H9 (cell line): ENCODE measurements around the gene COL23A1. TPM values are rescaled to one million over a fixed set of nuclear protein-coding genes. Genes with fewer than 3 reads are reported as not detected.

ENCODE experiments used
- DNase-seq: peaks from one replicate; pipeline ENCODE4 v3.0.0-alpha.2; 2017
- H2AFZ ChIP-seq: one replicate; pipeline ENCODE4 v1.6.1; 2013; ENCODE audit warnings: mild to moderate bottlenecking, low read length, control low read depth, moderate library complexity
- H2AK5ac ChIP-seq: 2 replicates; pipeline ENCODE4 v1.6.1; 2013; ENCODE audit warnings: low read length, control low read depth, mixed read lengths; ENCODE audit not compliant: insufficient read length
- H2BK120ac ChIP-seq: one replicate; pipeline ENCODE4 v1.6.1; 2013; ENCODE audit warnings: low read depth, mild to moderate bottlenecking, low read length, control low read depth, inconsistent platforms; ENCODE audit not compliant: poor library complexity, severe bottlenecking
- H2BK12ac ChIP-seq: 2 replicates; pipeline ENCODE4 v1.6.1; 2013; ENCODE audit warnings: low read length, control low read depth, mixed read lengths, low read depth; ENCODE audit not compliant: insufficient read length
- H2BK15ac ChIP-seq: 2 replicates; pipeline ENCODE4 v1.6.1; 2013; ENCODE audit warnings: low read depth, low read length, control low read depth
- H2BK20ac ChIP-seq: one replicate; pipeline ENCODE4 v1.6.1; 2013; ENCODE audit warnings: low read depth, mild to moderate bottlenecking, low read length, control low read depth, inconsistent platforms; ENCODE audit not compliant: poor library complexity, severe bottlenecking
- H2BK5ac ChIP-seq: 2 replicates; pipeline ENCODE4 v1.6.1; 2013; ENCODE audit warnings: low read length, control low read depth, mixed read lengths; ENCODE audit not compliant: insufficient read length
- H3K14ac ChIP-seq: 2 replicates; pipeline ENCODE4 v1.6.1; 2013; ENCODE audit warnings: low read length, control low read depth; ENCODE audit not compliant: insufficient read depth
- H3K18ac ChIP-seq: 2 replicates; pipeline ENCODE4 v1.6.1; 2013; ENCODE audit warnings: low read depth, mild to moderate bottlenecking, mixed read lengths, low read length, control low read depth; ENCODE audit not compliant: insufficient read length
- H3K23ac ChIP-seq: 2 replicates; pipeline ENCODE4 v1.6.1; 2013; ENCODE audit warnings: low read length, control low read depth, mixed read lengths, low read depth; ENCODE audit not compliant: insufficient read length
- H3K23me2 ChIP-seq: 2 replicates; pipeline ENCODE4 v1.6.1; 2013; ENCODE audit warnings: low read depth, mild to moderate bottlenecking, mixed read lengths, low read length, control low read depth; ENCODE audit not compliant: insufficient read length, poor library complexity, severe bottlenecking
- H3K27ac ChIP-seq: 2 replicates; pipeline ENCODE4 v1.5.1; 2013; ENCODE audit warnings: low read length, control low read depth, mixed read lengths, low read depth; ENCODE audit not compliant: insufficient read length
- H3K27me3 ChIP-seq: 2 replicates; pipeline ENCODE4 v1.6.1; 2013; ENCODE audit warnings: low read length, control low read depth, inconsistent platforms; ENCODE audit not compliant: insufficient read depth
- H3K4ac ChIP-seq: 2 replicates; pipeline ENCODE4 v1.6.1; 2013; ENCODE audit warnings: low read depth, mild to moderate bottlenecking, control low read depth, inconsistent platforms, low read length, moderate library complexity
- H3K4me1 ChIP-seq: 2 replicates; pipeline ENCODE4 v1.6.1; 2013; ENCODE audit warnings: low read length, control low read depth, inconsistent platforms; ENCODE audit not compliant: insufficient read depth
- H3K4me2 ChIP-seq: 2 replicates; pipeline ENCODE4 v1.6.1; 2013; ENCODE audit warnings: low read length, control low read depth, mixed read lengths; ENCODE audit not compliant: insufficient read length, insufficient read depth
- H3K56ac ChIP-seq: 2 replicates; pipeline ENCODE4 v1.6.1; 2013; ENCODE audit warnings: low read depth, mild to moderate bottlenecking, mixed read lengths, low read length, control low read depth; ENCODE audit not compliant: insufficient read length
- H3K79me1 ChIP-seq: 2 replicates; pipeline ENCODE4 v1.6.1; 2013; ENCODE audit warnings: low read depth, mild to moderate bottlenecking, moderate library complexity, low read length, control low read depth, inconsistent platforms; ENCODE audit not compliant: insufficient read depth, poor library complexity, severe bottlenecking
- H3K79me2 ChIP-seq: 2 replicates; pipeline ENCODE4 v1.6.1; 2013; ENCODE audit warnings: low read length, control low read depth, inconsistent platforms; ENCODE audit not compliant: insufficient read depth
- H3K9ac ChIP-seq: 2 replicates; pipeline ENCODE4 v1.6.1; 2013; ENCODE audit warnings: low read length, control low read depth, mixed read lengths; ENCODE audit not compliant: insufficient read length; ENCODE audit errors: extremely low read depth
- H3K9me3 ChIP-seq: one replicate; pipeline ENCODE4 v1.6.1; 2013; ENCODE audit warnings: low read depth, low read length, inconsistent platforms; ENCODE audit not compliant: control insufficient read depth
- H3T11ph ChIP-seq: one replicate; pipeline ENCODE4 v1.6.1; 2013; ENCODE audit warnings: mild to moderate bottlenecking, low read length, control low read depth, inconsistent platforms
- H4K20me1 ChIP-seq: one replicate; pipeline ENCODE4 v1.6.1; 2013; ENCODE audit not compliant: control insufficient read depth, insufficient read length, insufficient read depth
- H4K5ac ChIP-seq: 2 replicates; pipeline ENCODE4 v1.6.1; 2013; ENCODE audit warnings: low read depth, mild to moderate bottlenecking, mixed read lengths, low read length, control low read depth; ENCODE audit not compliant: insufficient read length
- H4K8ac ChIP-seq: replicated peaks from 2 replicates; pipeline ENCODE4 v1.6.1; 2013; ENCODE audit warnings: low read length, control low read depth, mixed read lengths, low read depth; ENCODE audit not compliant: insufficient read length
- H4K91ac ChIP-seq: 2 replicates; pipeline ENCODE4 v1.6.1; 2013; ENCODE audit warnings: low read depth, mild to moderate bottlenecking, moderate library complexity, mixed read lengths, low read length, control low read depth; ENCODE audit not compliant: insufficient read length
- H3K27ac Mint-ChIP-seq, 3 experiments: 2 replicates in 2 of 3; 3 replicates in 1 of 3; pipeline ENCODE4 v1.8.0; 2020 to 2021; ENCODE audit warnings: mixed read lengths in 3 of 3, mild to moderate bottlenecking in 1 of 3, moderate library complexity in 1 of 3
- H3K27me3 Mint-ChIP-seq: 2 replicates; pipeline ENCODE4 v1.8.0; 2021; ENCODE audit warnings: low read depth, mild to moderate bottlenecking, moderate library complexity, mixed read lengths
- H3K36me3 Mint-ChIP-seq, 3 experiments: 2 replicates in 2 of 3; 3 replicates in 1 of 3; pipeline ENCODE4 v1.8.0; 2020 to 2021; ENCODE audit warnings: low read depth in 3 of 3, mixed read lengths in 3 of 3; ENCODE audit not compliant: insufficient read depth in 1 of 3
- H3K4me1 Mint-ChIP-seq, 2 experiments: 2 replicates each; pipeline ENCODE4 v1.8.0; 2020; ENCODE audit warnings: mixed read lengths in 2 of 2
- H3K4me3 Mint-ChIP-seq, 2 experiments: 2 replicates in 1 of 2; 3 replicates in 1 of 2; pipeline ENCODE4 v1.8.0; 2020 to 2021; ENCODE audit warnings: mild to moderate bottlenecking in 2 of 2, mixed read lengths in 2 of 2, moderate library complexity in 1 of 2
- H3K9me3 Mint-ChIP-seq, 2 experiments: 2 replicates in 1 of 2; 3 replicates in 1 of 2; pipeline ENCODE4 v1.8.0; 2020; ENCODE audit warnings: mild to moderate bottlenecking in 2 of 2, mixed read lengths in 2 of 2, moderate library complexity in 1 of 2
- CTCF ChIP-seq: fragments of 200-600 bp; sonication (generic); conservative IDR thresholded peaks from 3 replicates; pipeline ENCODE4 v1.8.0; 2021; ENCODE audit warnings: antibody characterized with exemption, mild to moderate bottlenecking
- WGBS: extraction: QIAGEN DNeasy Blood & Tissue Kit; methylation state at CpG from one replicate; pipeline ENCODE4 v1.1.7; 2013; ENCODE audit warnings: missing lambda C conversion rate, low lambda C conversion rate, mixed read lengths; ENCODE audit not compliant: insufficient read length; ENCODE audit errors: extremely low coverage; 5-methylcytosine and 5-hydroxymethylcytosine counted together
- total RNA-seq: library from RNA; stranded (reverse); gene quantifications from 2 replicates; pipeline ENCODE4 v1.2.1, GENCODE V29; 2021

The COL23A1 gene
- total RNA-seq, 1 experiment from 2014 or later = 2.6 TPM

- DNase-seq = no peak
- H3K4me1 Mint-ChIP-seq = peaks cover 16 to 31% of the 10 kb centered on the region in 2 experiments
- no peak overlapping the region for H3T11ph ChIP-seq
These were observed 209.6 kb downstream of the COL23A1 start for GRCh38 chr5:178380541-178381074.

More at GRCh38 chr5:178380541-178381074, 209.6 kb downstream of the COL23A1 start:
- no CpG with 5 or more reads among the region's 16 CpGs for WGBS
- Histone ChIP-seq H2BK12ac (no peak overlapping the region), H3K4me2 (no peak overlapping the region), H2BK20ac (no peak overlapping the region), H4K5ac (no peak overlapping the region), H4K91ac (no peak overlapping the region), H3K4ac (no peak overlapping the region), H3K23me2 (no peaks in the 10 kb centered on the region), H2BK5ac (no peak overlapping the region), H3K27ac (no peak overlapping the region), H4K8ac (no peak overlapping the region), H2AK5ac (no peak overlapping the region), H3K14ac (no peak overlapping the region), H3K56ac (no peak overlapping the region), H3K27me3 (no peaks in the 10 kb centered on the region), H3K9ac (no peak overlapping the region), H4K20me1 (no peaks in the 10 kb centered on the region), H3K79me1 (no peaks in the 10 kb centered on the region), H2BK120ac (no peak overlapping the region), H3K23ac (no peak overlapping the region), H3K79me2 (no peaks in the 10 kb centered on the region), H3K9me3 (no peaks in the 10 kb centered on the region), H2BK15ac (no peak overlapping the region), H2AFZ (no peak overlapping the region), H3K4me1 (no peaks in the 10 kb centered on the region; the same call in 1 of the 2 replicates), H3K18ac (no peak overlapping the region)
- no peak for TF ChIP-seq CTCF
- Mint-ChIP-seq H3K27me3 (no peaks in the 10 kb centered on the region; the same call in none of the 2 replicates), H3K36me3 (no peaks in the 10 kb centered on the region), H3K9me3 (no peaks in the 10 kb centered on the region), H3K4me3 (no peak overlapping the region), H3K27ac (peak overlapping the region in 1 of 3 experiments; percentile 23; a peak in 1 of 7 replicates)
